ENCODE measurements around the gene SVBP.

SVBP gene

GRCh38 chr1:42832641-42833240 lies 15.5 kb upstream of the SVBP start:
- TF ChIP-seq SIN3A (IDR thresholded peaks at IDR 0.05; ENCODE audit: borderline replicate concordance, insufficient read depth, low read length) (no peak), FOXP2 (optimal IDR thresholded peaks at IDR 0.05; ENCODE audit: borderline replicate concordance, extremely low read depth, extremely low read length, insufficient read depth) (no peak), REST (IDR thresholded peaks at IDR 0.05; ENCODE audit: insufficient read depth in 1 of 2, low read depth in 2 of 2, low read length in 2 of 2) (no peak), TAF1 (IDR thresholded peaks at IDR 0.05; ENCODE audit: borderline replicate concordance, insufficient read depth, low read length) (no peak), POLR2AphosphoS5 (IDR thresholded peaks at IDR 0.05; ENCODE audit: low read depth, low read length) (no peak)

- TF ChIP-seq POLR2AphosphoS5 (IDR thresholded peaks at IDR 0.05; ENCODE audit: low read depth, low read length) (no peak), SIN3A (IDR thresholded peaks at IDR 0.05; ENCODE audit: borderline replicate concordance, insufficient read depth, low read length) (no peak), FOXP2 (optimal IDR thresholded peaks at IDR 0.05; ENCODE audit: borderline replicate concordance, extremely low read depth, extremely low read length, insufficient read depth) (no peak), TAF1 (IDR thresholded peaks at IDR 0.05; ENCODE audit: borderline replicate concordance, insufficient read depth, low read length) (no peak), REST (IDR thresholded peaks at IDR 0.05; ENCODE audit: insufficient read depth in 1 of 2, low read depth in 2 of 2, low read length in 2 of 2) (no peak)
Observed at GRCh38 chr1:42831273-42831672, 14.1 kb upstream of the SVBP start.

GRCh38 chr1:42830631-42831030 lies 13.4 kb upstream of the SVBP start:
- TF ChIP-seq REST (IDR thresholded peaks at IDR 0.05; ENCODE audit: insufficient read depth in 1 of 2, low read depth in 2 of 2, low read length in 2 of 2): no peak
- no peak for TF ChIP-seq TAF1 (IDR thresholded peaks at IDR 0.05; ENCODE audit: borderline replicate concordance, insufficient read depth, low read length)
- TF ChIP-seq SIN3A (IDR thresholded peaks at IDR 0.05; ENCODE audit: borderline replicate concordance, insufficient read depth, low read length): no peak
- TF ChIP-seq FOXP2 (optimal IDR thresholded peaks at IDR 0.05; ENCODE audit: borderline replicate concordance, extremely low read depth, extremely low read length, insufficient read depth): no peak

- TF ChIP-seq TAF1 (IDR thresholded peaks at IDR 0.05; ENCODE audit: borderline replicate concordance, insufficient read depth, low read length) (no peak), SIN3A (IDR thresholded peaks at IDR 0.05; ENCODE audit: borderline replicate concordance, insufficient read depth, low read length) (no peak), REST (IDR thresholded peaks at IDR 0.05; ENCODE audit: insufficient read depth in 1 of 2, low read depth in 2 of 2, low read length in 2 of 2) (no peak), POLR2AphosphoS5 (IDR thresholded peaks at IDR 0.05; ENCODE audit: low read depth, low read length) (no peak), FOXP2 (optimal IDR thresholded peaks at IDR 0.05; ENCODE audit: borderline replicate concordance, extremely low read depth, extremely low read length, insufficient read depth) (no peak)
Observed at GRCh38 chr1:42825036-42825851, 8.0 kb upstream of the SVBP start.
